ENCODE results near the gene DPYSL3.

The DPYSL3 gene

DNA sequence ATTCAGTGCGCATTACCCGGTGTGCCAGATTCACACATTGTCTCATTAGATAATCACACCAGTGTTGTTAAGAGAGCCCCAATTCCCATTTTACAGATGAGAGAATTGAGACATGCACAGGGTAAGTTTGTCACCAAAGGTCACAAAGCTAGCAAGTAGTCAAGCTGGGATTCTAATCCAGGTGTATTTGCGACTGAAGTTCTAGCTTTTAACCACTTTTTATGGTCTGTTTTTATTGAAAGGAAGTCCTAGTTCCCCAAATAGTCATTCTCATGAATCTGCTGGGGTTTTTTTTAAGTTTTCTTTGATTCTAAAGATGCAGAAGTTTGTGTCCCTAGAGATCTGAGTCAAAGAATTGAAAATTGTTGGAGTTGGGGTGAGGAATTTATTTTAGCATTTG lies 136.5 kb downstream of the DPYSL3 start:
- TF ChIP-seq POLR2AphosphoS5 (IDR thresholded peaks at IDR 0.05; ENCODE audit: low read depth): no peak
- TF ChIP-seq SPI1 (IDR thresholded peaks at IDR 0.05; ENCODE audit: borderline replicate concordance, low read depth): no peak
- TF ChIP-seq, protein P1, sequence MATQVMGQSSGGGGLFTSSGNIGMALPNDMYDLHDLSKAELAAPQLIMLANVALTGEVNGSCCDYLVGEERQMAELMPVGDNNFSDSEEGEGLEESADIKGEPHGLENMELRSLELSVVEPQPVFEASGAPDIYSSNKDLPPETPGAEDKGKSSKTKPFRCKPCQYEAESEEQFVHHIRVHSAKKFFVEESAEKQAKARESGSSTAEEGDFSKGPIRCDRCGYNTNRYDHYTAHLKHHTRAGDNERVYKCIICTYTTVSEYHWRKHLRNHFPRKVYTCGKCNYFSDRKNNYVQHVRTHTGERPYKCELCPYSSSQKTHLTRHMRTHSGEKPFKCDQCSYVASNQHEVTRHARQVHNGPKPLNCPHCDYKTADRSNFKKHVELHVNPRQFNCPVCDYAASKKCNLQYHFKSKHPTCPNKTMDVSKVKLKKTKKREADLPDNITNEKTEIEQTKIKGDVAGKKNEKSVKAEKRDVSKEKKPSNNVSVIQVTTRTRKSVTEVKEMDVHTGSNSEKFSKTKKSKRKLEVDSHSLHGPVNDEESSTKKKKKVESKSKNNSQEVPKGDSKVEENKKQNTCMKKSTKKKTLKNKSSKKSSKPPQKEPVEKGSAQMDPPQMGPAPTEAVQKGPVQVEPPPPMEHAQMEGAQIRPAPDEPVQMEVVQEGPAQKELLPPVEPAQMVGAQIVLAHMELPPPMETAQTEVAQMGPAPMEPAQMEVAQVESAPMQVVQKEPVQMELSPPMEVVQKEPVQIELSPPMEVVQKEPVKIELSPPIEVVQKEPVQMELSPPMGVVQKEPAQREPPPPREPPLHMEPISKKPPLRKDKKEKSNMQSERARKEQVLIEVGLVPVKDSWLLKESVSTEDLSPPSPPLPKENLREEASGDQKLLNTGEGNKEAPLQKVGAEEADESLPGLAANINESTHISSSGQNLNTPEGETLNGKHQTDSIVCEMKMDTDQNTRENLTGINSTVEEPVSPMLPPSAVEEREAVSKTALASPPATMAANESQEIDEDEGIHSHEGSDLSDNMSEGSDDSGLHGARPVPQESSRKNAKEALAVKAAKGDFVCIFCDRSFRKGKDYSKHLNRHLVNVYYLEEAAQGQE (IDR thresholded peaks at IDR 0.05; ENCODE audit: insufficient replicate concordance, low read depth): no peak
- TF ChIP-seq GABPA (IDR thresholded peaks at IDR 0.05; ENCODE audit: low read depth): no peak
- TF ChIP-seq, protein P2, sequence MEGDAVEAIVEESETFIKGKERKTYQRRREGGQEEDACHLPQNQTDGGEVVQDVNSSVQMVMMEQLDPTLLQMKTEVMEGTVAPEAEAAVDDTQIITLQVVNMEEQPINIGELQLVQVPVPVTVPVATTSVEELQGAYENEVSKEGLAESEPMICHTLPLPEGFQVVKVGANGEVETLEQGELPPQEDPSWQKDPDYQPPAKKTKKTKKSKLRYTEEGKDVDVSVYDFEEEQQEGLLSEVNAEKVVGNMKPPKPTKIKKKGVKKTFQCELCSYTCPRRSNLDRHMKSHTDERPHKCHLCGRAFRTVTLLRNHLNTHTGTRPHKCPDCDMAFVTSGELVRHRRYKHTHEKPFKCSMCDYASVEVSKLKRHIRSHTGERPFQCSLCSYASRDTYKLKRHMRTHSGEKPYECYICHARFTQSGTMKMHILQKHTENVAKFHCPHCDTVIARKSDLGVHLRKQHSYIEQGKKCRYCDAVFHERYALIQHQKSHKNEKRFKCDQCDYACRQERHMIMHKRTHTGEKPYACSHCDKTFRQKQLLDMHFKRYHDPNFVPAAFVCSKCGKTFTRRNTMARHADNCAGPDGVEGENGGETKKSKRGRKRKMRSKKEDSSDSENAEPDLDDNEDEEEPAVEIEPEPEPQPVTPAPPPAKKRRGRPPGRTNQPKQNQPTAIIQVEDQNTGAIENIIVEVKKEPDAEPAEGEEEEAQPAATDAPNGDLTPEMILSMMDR (IDR thresholded peaks at IDR 0.05; ENCODE audit: insufficient read depth, low read length): no peak

DNA sequence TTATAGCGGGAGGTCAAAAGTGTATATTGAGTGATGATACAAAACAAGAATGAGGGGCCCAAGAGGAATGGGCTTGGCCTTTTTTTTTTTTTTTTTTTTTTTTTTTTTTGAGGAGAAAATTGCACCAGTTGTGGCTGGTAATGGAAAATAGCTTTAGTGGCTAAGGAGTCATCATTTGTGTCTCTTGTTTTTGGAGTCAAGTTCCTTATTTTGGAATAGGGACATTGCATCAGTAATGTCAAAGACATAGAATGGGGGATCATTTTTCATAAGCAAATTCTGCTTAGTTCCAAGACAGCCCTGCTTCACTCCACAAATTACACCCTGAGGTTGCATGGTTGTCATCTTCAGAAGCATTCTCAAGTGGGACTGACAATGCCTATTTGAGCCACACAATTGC lies 137.7 kb downstream of the DPYSL3 start:
- no peak overlapping the region for H3K4me3 ChIP-seq (replicated peaks; ENCODE audit: insufficient read depth, low read length)
- H3K27me3 ChIP-seq (ENCODE audit: insufficient read depth, poor library complexity, severe bottlenecking): no peaks in the 10 kb centered on the region
- TF ChIP-seq, protein P2 (IDR thresholded peaks at IDR 0.05; ENCODE audit: insufficient read depth, low read length): no peak
- no peak for TF ChIP-seq GABPA (IDR thresholded peaks at IDR 0.05; ENCODE audit: low read depth)
- no peak for TF ChIP-seq POLR2AphosphoS5 (IDR thresholded peaks at IDR 0.05; ENCODE audit: low read depth)
- no peak for TF ChIP-seq SPI1 (IDR thresholded peaks at IDR 0.05; ENCODE audit: borderline replicate concordance, low read depth)
- TF ChIP-seq, protein P1 (IDR thresholded peaks at IDR 0.05; ENCODE audit: insufficient replicate concordance, low read depth): no peak
- no peak for DNase-seq (ENCODE audit: low read depth in 1 of 2, low spot score in 1 of 2)
- no peak overlapping the region for H3K27ac ChIP-seq (replicated peaks)

More for the DNA sequence above, 136.5 kb downstream of the DPYSL3 start:
- Histone ChIP-seq H3K4me3 (replicated peaks; ENCODE audit: insufficient read depth, low read length) (no peak overlapping the region), H3K27ac (replicated peaks) (no peak overlapping the region), H3K27me3 (ENCODE audit: insufficient read depth, poor library complexity, severe bottlenecking) (no peaks in the 10 kb centered on the region)
- DNase-seq (ENCODE audit: low read depth in 1 of 2, low spot score in 1 of 2): no peak

DNA sequence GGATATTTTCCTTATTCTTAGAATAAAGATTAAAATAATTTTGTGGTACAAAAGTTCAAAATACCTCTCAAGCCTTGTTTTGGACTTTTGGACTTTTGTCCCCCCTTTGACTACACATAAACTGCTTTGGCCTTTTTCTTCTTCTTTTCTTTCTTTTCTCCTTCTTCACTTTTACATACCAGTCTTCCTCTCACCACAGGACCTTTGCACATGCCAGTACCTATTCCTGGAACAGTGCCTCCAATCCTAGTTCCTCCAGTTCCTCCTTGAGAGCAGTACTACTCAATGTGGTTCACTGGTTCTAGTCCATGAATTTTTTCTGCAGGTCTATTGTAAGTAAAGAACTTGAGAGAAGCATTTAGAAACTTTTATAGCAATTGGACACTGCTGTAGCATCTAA lies 138.6 kb downstream of the DPYSL3 start:
- TF ChIP-seq GABPA (IDR thresholded peaks at IDR 0.05; ENCODE audit: low read depth) (no peak), POLR2AphosphoS5 (IDR thresholded peaks at IDR 0.05; ENCODE audit: low read depth) (no peak), SPI1 (IDR thresholded peaks at IDR 0.05; ENCODE audit: borderline replicate concordance, low read depth) (no peak)
- TF ChIP-seq, protein P2 (IDR thresholded peaks at IDR 0.05; ENCODE audit: insufficient read depth, low read length): no peak
- TF ChIP-seq, protein P1 (IDR thresholded peaks at IDR 0.05; ENCODE audit: insufficient replicate concordance, low read depth): no peak
- DNase-seq (ENCODE audit: low read depth in 1 of 2, low spot score in 1 of 2): no peak
- no peak overlapping the region for H3K4me3 ChIP-seq (replicated peaks; ENCODE audit: insufficient read depth, low read length)

More for the DNA sequence above, 138.6 kb downstream of the DPYSL3 start:
- Histone ChIP-seq H3K27ac (replicated peaks) (no peak overlapping the region), H3K27me3 (ENCODE audit: insufficient read depth, poor library complexity, severe bottlenecking) (no peaks in the 10 kb centered on the region)
